ENCODE measurements around the gene B4GALNT4. TPM values are rescaled to one million over a fixed set of nuclear protein-coding genes. Genes with fewer than 3 reads are reported as not detected.

Gene B4GALNT4
- total RNA-seq, 4 donors from 2014 or later = 2.5 to 12.0 (median 5.7) TPM

GRCh38 chr11:377174-377865 lies 8.0 kb downstream of the B4GALNT4 start:
- H3K4me3 ChIP-seq = no peak overlapping the region
- H3K27me3 ChIP-seq = peaks cover 0 to 18% (median 0%) of the 10 kb centered on the region in 4 donors
- WGBS = 87% methylated on average over 3 of the region's 44 CpGs
- no peak for DNase-seq (ENCODE audit: extremely low spot score)
- peaks cover 0 to 39% (median 2%) of the 10 kb centered on the region in 4 donors for H3K36me3 ChIP-seq
- intact Hi-C loops (cut with DNase I) = no loop called here
- no peaks in the 10 kb centered on the region for H3K4me1 ChIP-seq
- H3K27ac ChIP-seq (replicated peaks in 1 of 4) = no peak overlapping the region
- no peaks in the 10 kb centered on the region for H3K9me3 ChIP-seq
- TF ChIP-seq POLR2AphosphoS5 (IDR thresholded peaks at IDR 0.05) = no peak
- no peak for TF ChIP-seq EP300 (IDR thresholded peaks at IDR 0.05)
- TF ChIP-seq CTCF (IDR thresholded peaks at IDR 0.05) = no peak
- TF ChIP-seq POLR2A (IDR thresholded peaks at IDR 0.05; ENCODE audit: low read depth) = no peak

GRCh38 chr11:377883-378500 lies 8.7 kb downstream of the B4GALNT4 start:
- no peak overlapping the region for H3K4me3 ChIP-seq
- peaks cover 0 to 33% (median 2%) of the 10 kb centered on the region in 4 donors for H3K36me3 ChIP-seq
- H3K9me3 ChIP-seq = no peaks in the 10 kb centered on the region
- intact Hi-C loops (cut with DNase I) = no loop called here
- H3K27me3 ChIP-seq = peaks cover 0 to 18% (median 0%) of the 10 kb centered on the region in 4 donors
- TF ChIP-seq EP300 (IDR thresholded peaks at IDR 0.05) (no peak), CTCF (IDR thresholded peaks at IDR 0.05) (no peak), POLR2AphosphoS5 (IDR thresholded peaks at IDR 0.05) (no peak), POLR2A (IDR thresholded peaks at IDR 0.05; ENCODE audit: low read depth) (no peak)
- WGBS = 82% methylated on average over 9 of the region's 11 CpGs
- H3K27ac ChIP-seq (replicated peaks in 1 of 4) = no peak overlapping the region
- H3K4me1 ChIP-seq = no peaks in the 10 kb centered on the region
- DNase-seq (ENCODE audit: extremely low spot score) = no peak

GRCh38 chr11:379205-380094 lies 10.2 kb downstream of the B4GALNT4 start:
- peaks cover 0 to 27% (median 2%) of the 10 kb centered on the region in 4 donors for H3K36me3 ChIP-seq
- no peak overlapping the region for H3K27ac ChIP-seq (replicated peaks in 1 of 4)
- peaks cover 0 to 25% (median 0%) of the 10 kb centered on the region in 4 donors for H3K27me3 ChIP-seq
- TF ChIP-seq POLR2AphosphoS5 (IDR thresholded peaks at IDR 0.05) (no peak), POLR2A (IDR thresholded peaks at IDR 0.05; ENCODE audit: low read depth) (no peak), CTCF (IDR thresholded peaks at IDR 0.05) (no peak), EP300 (IDR thresholded peaks at IDR 0.05) (no peak)
- no peaks in the 10 kb centered on the region for H3K9me3 ChIP-seq
- 90% methylated on average over 60 of the region's 87 CpGs for WGBS
- intact Hi-C loops (cut with DNase I) = no loop called here
- DNase-seq (ENCODE audit: extremely low spot score) = no peak
- no peak overlapping the region for H3K4me3 ChIP-seq
- no peaks in the 10 kb centered on the region for H3K4me1 ChIP-seq

DNA sequence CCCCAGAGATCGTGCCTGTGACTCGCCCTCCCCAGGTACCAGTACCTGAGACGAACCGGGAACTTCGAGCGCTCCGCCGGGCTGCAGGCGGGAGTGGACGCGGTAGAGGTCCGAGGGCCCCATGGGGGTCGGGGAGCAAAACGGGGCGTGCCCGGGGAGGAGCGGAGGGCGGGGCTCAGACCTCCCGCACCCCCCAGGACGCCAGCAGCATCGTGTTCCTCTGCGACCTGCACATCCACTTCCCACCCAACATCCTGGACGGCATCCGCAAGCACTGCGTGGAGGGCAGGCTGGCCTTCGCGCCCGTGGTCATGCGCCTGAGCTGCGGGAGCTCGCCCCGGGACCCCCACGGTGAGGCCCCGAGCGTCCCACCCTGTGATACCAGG lies 10.8 kb downstream of the B4GALNT4 start:
- Histone ChIP-seq H3K9me3 (no peaks in the 10 kb centered on the region), H3K27me3 (peaks cover 0 to 29% (median 0%) of the 10 kb centered on the region in 4 donors), H3K4me3 (no peak overlapping the region), H3K36me3 (peaks cover 0 to 27% (median 2%) of the 10 kb centered on the region in 4 donors), H3K27ac (replicated peaks in 1 of 4) (no peak overlapping the region), H3K4me1 (no peaks in the 10 kb centered on the region)
- no peak for DNase-seq (ENCODE audit: extremely low spot score)
- intact Hi-C loops (cut with DNase I) = no loop called here
- TF ChIP-seq POLR2A (IDR thresholded peaks at IDR 0.05; ENCODE audit: low read depth) = no peak
- TF ChIP-seq CTCF (IDR thresholded peaks at IDR 0.05) = no peak
- no peak for TF ChIP-seq EP300 (IDR thresholded peaks at IDR 0.05)
- no peak for TF ChIP-seq POLR2AphosphoS5 (IDR thresholded peaks at IDR 0.05)
- 86% methylated on average over 27 of the region's 35 CpGs for WGBS

Measured in esophagus muscularis mucosa (tissue), 4 donors.